Measurements from ENCODE around the gene CYP26B1. TPM values are rescaled to one million over a fixed set of nuclear protein-coding genes. Genes with fewer than 3 reads are reported as not detected.

CYP26B1 gene
- total and polyA plus RNA-seq, 2 of the 8 experiments (the other 6 are each of a cell fraction or from before 2014, with no cell fraction given), result 0.06 to 0.69 TPM

DNA sequence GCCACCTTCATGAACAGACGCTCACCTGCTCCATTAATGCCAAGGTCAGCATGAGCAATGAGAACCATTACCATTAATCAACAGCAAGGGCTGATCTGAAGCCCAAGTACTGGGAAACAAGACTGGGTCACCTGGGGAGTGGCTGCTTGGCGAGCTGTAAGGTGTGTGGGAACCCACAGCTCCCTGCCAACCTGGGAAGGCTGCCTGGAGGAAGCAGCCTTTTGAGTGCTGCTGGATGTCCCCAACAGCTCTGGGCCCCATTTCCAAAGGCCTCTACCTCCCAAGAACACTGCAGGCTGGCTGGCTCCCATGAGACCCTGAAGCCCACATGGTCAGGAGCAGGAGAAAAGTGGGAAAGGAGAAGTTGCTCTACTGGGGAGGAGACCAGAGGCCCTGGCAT is 62.1 kb downstream of the CYP26B1 start (continued):
- TF ChIP-seq, protein P1, sequence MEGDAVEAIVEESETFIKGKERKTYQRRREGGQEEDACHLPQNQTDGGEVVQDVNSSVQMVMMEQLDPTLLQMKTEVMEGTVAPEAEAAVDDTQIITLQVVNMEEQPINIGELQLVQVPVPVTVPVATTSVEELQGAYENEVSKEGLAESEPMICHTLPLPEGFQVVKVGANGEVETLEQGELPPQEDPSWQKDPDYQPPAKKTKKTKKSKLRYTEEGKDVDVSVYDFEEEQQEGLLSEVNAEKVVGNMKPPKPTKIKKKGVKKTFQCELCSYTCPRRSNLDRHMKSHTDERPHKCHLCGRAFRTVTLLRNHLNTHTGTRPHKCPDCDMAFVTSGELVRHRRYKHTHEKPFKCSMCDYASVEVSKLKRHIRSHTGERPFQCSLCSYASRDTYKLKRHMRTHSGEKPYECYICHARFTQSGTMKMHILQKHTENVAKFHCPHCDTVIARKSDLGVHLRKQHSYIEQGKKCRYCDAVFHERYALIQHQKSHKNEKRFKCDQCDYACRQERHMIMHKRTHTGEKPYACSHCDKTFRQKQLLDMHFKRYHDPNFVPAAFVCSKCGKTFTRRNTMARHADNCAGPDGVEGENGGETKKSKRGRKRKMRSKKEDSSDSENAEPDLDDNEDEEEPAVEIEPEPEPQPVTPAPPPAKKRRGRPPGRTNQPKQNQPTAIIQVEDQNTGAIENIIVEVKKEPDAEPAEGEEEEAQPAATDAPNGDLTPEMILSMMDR (IDR thresholded peaks at IDR 0.05; ENCODE audit: control extremely low read depth in 1 of 3, insufficient read depth in 1 of 3, low read depth in 1 of 3, low read length in 3 of 3), result no peak
- TF ChIP-seq SRF (IDR thresholded peaks at IDR 0.05; ENCODE audit: low read depth, low read length) (no peak), CTBP2 (IDR thresholded peaks at IDR 0.05; ENCODE audit: borderline replicate concordance, insufficient read depth, insufficient read length, low read length) (no peak), SIN3A (conservative IDR thresholded peaks at IDR 0.05 in 1 of 2, IDR thresholded peaks at IDR 0.05 in 1 of 2; ENCODE audit: low read depth in 1 of 2, low read length in 2 of 2) (no peak), CBX8 (IDR thresholded peaks at IDR 0.05; ENCODE audit: borderline replicate concordance, low read depth, low read length) (no peak)

Data from H1 (cell line).